ES-I3 (cell line): Measurements from ENCODE around the gene SLC7A7.
"Not testable (repeated sequence)": the region's sequence is repeated elsewhere in the genome, so short reads cannot be mapped to it uniquely, and the experiment has no call there.

Experiments
- H3K36me3 ChIP-seq: 2 replicates; pipeline ENCODE4 v1.6.1; 2013; ENCODE audit warnings: mild to moderate bottlenecking, low read length, control low read depth, moderate library complexity; ENCODE audit not compliant: insufficient read depth
- H3K4me1 ChIP-seq: 2 replicates; pipeline ENCODE4 v1.6.1; 2013; ENCODE audit warnings: mild to moderate bottlenecking, control low read depth, low read length; ENCODE audit not compliant: insufficient read depth
- H3K9ac ChIP-seq: 2 replicates; pipeline ENCODE4 v1.6.1; 2013; ENCODE audit warnings: low read depth, mild to moderate bottlenecking, low read length, moderate library complexity
- H3K9me3 ChIP-seq: 2 replicates; pipeline ENCODE4 v1.6.1; 2013; ENCODE audit warnings: mild to moderate bottlenecking, low read length, moderate library complexity; ENCODE audit not compliant: control insufficient read depth, insufficient read depth

The SLC7A7 gene

GRCh38 chr14:22814941-22815713 is at the start of gene SLC7A7:
SLC7A7 (minus strand) TSS chr14:22815435; CDS start chr14:22813398, 2,037 bp downstream.
- Histone ChIP-seq H3K9me3 (no peaks in the 10 kb centered on the region), H3K4me1 (peaks cover 31% of the 10 kb centered on the region), H3K9ac (no peak within 1 kb of the TSS), H3K36me3 (no peaks in the 10 kb centered on the region; the same call in 1 of the 2 replicates)

- Histone ChIP-seq H3K9ac (no peak overlapping the region), H3K4me1 (no peaks in the 10 kb centered on the region; the same call in 1 of the 2 replicates), H3K36me3 (no peaks in the 10 kb centered on the region), H3K9me3 (no peaks in the 10 kb centered on the region)
These were observed 49.7 kb upstream of the SLC7A7 start for GRCh38 chr14:22864979-22865378.

- Histone ChIP-seq H3K9ac (no peak overlapping the region), H3K4me1 (no peaks in the 10 kb centered on the region; the same call in 1 of the 2 replicates), H3K36me3 (no peaks in the 10 kb centered on the region), H3K9me3 (no peaks in the 10 kb centered on the region)
These were observed 46.4 kb upstream of the SLC7A7 start for GRCh38 chr14:22861651-22862050.

DNA sequence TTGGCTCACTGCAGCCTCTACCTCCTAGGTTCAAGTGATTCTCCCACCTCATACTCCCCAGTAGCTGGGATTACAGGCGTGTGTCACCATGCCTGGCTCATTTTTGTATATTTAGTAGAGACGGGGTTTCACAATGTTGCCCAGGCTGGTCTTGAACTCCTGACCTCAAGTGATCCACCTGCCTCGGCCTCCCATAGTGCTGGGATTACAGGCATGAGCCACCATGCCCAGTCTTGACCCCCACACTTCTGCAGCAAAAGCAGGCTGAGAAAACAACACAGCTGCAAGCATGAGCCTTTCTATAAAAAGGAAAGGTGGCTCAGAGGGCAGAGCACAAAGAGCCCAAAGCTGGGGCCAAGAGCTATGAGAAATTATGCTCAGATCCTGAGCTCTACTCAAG is 45.1 kb upstream of the SLC7A7 start:
- H3K9ac ChIP-seq, H3K36me3 ChIP-seq, H3K9me3 ChIP-seq, H3K4me1 ChIP-seq: not testable (repeated sequence)

DNA sequence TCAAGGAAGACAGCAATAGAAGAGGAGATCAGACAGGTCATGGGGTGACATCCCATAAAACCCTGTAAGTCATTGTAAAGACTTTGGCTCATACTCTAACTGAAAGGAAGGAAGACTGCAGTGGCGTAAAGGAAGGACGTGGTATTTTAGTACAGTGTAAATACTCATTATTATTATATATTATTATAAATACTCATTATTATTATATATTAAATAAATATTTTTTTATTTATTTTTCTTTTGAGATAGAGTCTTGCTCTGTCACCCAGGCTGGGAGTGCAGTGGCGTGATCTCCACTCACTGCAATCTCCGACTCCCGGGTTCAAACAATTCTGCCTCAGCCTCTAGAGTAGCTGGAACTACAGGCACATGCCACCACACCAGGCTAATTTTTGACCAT is 41.2 kb upstream of the SLC7A7 start:
- Histone ChIP-seq H3K4me1 (peaks cover 6% of the 10 kb centered on the region; the same call in 1 of the 2 replicates), H3K36me3 (no peaks in the 10 kb centered on the region), H3K9ac (no peak overlapping the region), H3K9me3 (no peaks in the 10 kb centered on the region)

DNA sequence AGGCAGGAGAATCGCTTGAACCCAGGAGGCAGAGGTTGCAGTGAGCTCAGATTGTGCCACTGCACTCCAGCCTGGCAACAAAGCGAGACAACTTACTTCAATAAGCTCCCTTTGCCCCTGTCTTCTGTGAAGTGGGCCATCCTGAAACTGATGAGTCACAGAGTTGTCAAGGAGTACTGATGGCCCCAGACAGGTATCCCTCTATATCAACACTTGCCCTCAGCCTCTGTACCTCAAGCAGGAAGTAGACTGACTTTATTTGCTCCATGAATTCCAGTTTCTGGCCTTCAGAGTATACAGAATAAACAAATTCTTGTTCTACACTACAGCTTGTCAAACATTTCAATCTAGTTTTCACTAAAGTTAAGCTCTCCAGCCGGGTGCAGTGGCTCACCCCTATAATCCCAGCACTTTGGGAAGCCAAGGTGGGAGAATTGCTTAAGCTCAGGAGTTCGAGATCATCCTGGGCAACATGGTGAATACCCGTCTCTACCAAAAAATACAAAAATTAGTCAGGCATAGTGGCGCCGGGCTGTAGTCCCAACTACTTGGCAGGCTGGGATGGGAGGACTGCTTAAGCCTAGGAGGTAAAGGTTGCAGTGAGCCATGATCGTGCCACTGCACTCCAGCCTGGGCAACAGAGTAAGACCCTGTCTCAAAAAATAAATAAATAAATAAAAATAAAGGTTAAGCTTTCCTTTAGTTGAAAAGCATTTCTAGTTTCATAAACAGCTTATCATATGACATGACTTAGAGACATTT is 39.9 kb upstream of the SLC7A7 start:
- Histone ChIP-seq H3K4me1 (peaks cover 6% of the 10 kb centered on the region; the same call in 1 of the 2 replicates), H3K9me3 (no peaks in the 10 kb centered on the region), H3K36me3 (no peaks in the 10 kb centered on the region), H3K9ac (no peak overlapping the region)

DNA sequence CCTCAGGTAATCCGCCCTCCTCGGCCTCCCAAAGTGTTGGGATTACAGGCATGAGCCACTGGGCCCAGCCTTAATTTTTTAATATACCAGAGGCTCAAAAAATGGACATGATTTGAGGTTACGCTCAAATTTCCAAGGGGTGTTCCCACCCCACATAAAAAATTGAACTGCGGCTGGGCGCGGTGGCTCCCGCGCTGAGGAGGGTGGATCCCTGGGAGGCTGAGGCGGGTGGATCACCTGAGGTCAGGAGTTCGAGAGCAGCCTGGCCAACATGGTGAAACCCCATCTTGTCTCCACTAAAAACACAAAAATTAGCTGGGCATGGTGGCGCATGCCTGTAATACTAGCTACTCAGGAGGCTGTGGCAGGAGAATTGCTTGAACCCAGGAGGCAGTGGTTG is 39.1 kb upstream of the SLC7A7 start:
- not testable (repeated sequence) for H3K4me1 ChIP-seq, H3K9ac ChIP-seq, H3K36me3 ChIP-seq, H3K9me3 ChIP-seq

DNA sequence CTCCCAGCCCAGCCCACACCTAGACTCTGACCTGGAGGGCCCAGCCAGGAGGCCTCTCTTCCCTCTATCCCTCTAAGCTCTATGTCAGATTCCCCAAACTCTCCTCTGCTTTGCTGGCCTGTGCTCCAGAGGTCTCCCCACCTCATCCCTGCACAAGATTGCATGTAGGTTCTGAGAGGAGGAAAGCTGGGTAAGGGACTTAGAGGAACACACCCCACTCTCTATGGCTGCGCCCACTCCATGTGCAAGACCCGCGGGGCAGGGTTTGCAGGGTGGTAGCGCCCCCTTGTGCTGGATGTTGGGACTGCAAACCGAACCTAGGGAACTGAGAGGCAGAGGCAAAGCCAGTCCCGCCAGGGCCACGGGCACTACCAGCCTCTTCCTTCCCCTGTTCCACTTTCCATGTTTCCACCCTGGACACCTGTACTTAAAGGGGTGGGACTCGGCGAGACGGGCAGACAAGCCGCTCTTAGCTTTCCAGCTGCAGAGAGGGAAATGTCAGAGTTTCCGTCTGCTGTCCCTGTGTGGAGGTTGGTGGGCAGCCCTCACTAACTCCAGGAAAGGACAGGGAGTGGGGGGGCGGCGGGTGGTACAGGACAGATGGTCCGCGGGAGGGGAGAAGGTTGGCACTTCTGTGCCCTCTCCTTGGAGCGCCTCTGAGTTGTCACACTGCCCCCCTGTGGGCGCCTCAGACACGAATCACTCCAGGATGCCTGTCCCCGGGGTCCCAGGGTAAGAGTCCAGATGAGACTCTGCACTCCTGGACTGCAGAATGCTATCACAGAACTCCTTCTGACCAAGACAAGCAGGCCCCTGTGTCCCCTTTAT is 37.9 kb upstream of the SLC7A7 start:
- H3K9me3 ChIP-seq = no peaks in the 10 kb centered on the region
- H3K4me1 ChIP-seq = peaks cover 19% of the 10 kb centered on the region
- peak overlapping the region; percentile 56 for H3K9ac ChIP-seq
- H3K36me3 ChIP-seq = no peaks in the 10 kb centered on the region

GRCh38 chr14:22852599-22852939 is 37.3 kb upstream of the SLC7A7 start:
- Histone ChIP-seq H3K4me1 (peaks cover 23% of the 10 kb centered on the region), H3K9me3 (no peaks in the 10 kb centered on the region), H3K9ac (no peak overlapping the region), H3K36me3 (no peaks in the 10 kb centered on the region)

GRCh38 chr14:22852178-22852577 is 36.9 kb upstream of the SLC7A7 start:
- not testable (repeated sequence) for H3K9me3 ChIP-seq, H3K9ac ChIP-seq, H3K36me3 ChIP-seq
- peaks cover 23% of the 10 kb centered on the region for H3K4me1 ChIP-seq

GRCh38 chr14:22850944-22851764 is 35.9 kb upstream of the SLC7A7 start:
- Histone ChIP-seq H3K9ac (no peak overlapping the region), H3K4me1 (peaks cover 23% of the 10 kb centered on the region), H3K9me3 (no peaks in the 10 kb centered on the region)

GRCh38 chr14:22849212-22849819 is 34.1 kb upstream of the SLC7A7 start:
- H3K36me3 ChIP-seq = peaks cover 7% of the 10 kb centered on the region; the same call in 1 of the 2 replicates
- no peak overlapping the region; the same call in 1 of the 2 replicates for H3K9ac ChIP-seq
- peaks cover 23% of the 10 kb centered on the region for H3K4me1 ChIP-seq
- H3K9me3 ChIP-seq = no peaks in the 10 kb centered on the region

More at GRCh38 chr14:22850944-22851764, 35.9 kb upstream of the SLC7A7 start:
- H3K36me3 ChIP-seq = no peaks in the 10 kb centered on the region

DNA sequence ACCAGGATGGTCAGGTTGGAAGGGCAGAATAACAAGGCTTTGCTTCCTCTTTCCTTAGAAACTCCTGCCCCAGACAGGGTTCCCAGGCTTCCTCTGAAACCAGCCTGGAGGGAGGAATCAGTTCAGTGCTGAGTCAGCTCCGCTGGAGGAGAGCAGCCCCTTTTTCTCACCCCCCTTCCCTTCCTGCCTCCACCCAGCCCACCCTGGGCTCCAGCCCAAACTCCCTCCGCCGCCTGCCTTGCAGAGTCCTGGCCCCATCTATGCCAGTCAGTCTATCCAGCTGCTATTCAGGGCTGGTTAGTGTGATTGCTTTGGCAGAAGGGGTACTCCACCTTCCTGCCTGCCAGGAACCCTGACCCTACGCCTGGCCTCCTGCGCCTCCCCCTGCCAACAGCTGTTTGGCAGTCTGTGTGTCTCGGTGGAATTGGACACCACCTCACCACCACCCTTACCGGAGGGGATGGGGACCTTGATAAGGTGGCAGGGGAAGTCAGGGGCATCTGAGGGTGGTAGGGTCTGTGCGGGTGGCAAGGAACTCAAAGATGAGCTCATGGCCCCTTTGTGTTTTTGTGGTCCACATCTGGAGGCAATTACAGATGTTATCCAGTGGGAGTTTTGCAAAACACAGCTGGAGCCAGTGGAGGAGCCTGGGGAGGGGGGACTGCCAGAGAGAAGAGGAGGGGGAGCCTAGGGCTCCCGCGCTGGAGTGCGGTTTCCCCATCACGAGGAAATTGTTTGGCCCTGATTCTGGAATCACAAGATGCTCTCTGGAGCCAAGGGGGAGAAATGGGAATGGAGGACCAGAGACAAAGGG is 33.3 kb upstream of the SLC7A7 start:
- no peaks in the 10 kb centered on the region for H3K9me3 ChIP-seq
- peaks cover 10% of the 10 kb centered on the region; the same call in 1 of the 2 replicates for H3K36me3 ChIP-seq
- peaks cover 23% of the 10 kb centered on the region for H3K4me1 ChIP-seq
- H3K9ac ChIP-seq = peak overlapping the region; percentile 14
